ENCODE measurements around the gene ERCC5.

ERCC5 gene

DNA sequence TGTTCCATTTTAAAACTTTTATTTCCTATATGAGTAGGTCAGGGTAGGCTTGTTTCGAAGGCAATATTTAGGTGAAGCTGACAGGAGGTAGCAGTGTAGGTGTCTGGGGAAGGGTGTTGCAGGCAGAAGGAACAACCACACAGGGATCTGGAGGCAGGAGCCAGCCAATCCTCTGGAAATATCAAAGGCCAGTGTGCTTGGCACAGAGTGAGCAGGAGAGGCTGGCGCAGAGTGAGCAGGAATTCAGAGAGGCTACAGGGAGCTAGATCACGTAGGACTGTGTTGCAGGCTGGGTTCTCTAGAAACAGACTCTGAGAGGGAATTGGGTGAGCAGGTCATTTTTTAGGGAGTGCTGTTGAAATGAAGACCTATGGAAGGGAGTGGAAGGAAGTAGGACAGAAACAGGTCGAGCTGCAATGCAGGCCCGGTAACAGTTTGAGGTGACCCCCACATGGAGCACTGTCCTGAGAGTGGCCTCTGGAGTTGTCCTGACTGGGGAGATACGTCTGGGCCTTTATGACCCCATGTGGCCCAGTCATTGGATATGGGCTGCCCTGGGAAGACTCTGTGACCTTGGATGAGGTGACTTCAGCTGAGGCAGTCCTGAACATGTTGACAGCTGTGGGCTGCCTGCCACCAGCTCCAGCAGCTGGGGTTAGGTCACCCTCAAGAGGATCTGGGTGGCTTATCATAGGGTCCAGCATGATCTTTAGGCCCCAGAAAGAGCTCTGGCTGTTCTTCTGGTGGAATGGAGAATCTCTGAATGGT lies 51.7 kb downstream of the ERCC5 start:
- no peak for DNase-seq

GRCh38 chr13:102900193-102900608 lies 54.4 kb downstream of the ERCC5 start:
- DNase-seq = no peak

GRCh38 chr13:102901056-102901455 lies 55.2 kb downstream of the ERCC5 start:
- DNase-seq = no peak

DNA sequence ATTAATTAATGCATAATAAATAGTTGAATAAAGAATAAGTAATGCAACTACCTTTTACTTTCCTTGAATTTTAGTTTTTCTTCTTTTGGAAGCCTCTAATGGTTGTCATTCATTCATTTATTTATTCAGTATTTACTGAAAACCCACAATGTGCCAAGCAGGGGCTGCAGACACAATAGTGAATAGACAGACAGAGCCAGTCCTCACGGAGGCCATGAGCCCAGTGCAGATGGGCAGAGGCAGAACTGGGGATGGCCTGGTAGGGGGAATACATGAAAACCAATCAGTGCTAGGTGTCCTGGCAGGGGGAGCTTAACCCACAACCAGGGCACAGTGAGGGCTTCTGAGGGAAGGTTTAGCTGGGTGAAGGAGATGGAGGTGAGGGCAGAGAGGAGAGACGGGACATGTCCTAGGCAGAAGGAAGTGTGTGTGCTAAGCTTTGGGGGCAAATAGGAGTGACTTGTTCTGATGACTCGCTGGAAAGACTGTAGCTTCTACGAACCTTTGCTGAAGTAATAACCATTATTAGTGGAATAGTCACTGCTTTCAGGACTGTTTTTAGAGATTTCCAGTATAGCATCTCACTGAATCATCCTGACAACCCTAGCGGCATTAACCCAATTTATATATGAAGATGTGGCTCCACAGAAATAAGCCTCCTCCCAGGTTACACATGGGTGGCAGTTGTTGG lies 55.9 kb downstream of the ERCC5 start:
- DNase-seq = no peak

DNA sequence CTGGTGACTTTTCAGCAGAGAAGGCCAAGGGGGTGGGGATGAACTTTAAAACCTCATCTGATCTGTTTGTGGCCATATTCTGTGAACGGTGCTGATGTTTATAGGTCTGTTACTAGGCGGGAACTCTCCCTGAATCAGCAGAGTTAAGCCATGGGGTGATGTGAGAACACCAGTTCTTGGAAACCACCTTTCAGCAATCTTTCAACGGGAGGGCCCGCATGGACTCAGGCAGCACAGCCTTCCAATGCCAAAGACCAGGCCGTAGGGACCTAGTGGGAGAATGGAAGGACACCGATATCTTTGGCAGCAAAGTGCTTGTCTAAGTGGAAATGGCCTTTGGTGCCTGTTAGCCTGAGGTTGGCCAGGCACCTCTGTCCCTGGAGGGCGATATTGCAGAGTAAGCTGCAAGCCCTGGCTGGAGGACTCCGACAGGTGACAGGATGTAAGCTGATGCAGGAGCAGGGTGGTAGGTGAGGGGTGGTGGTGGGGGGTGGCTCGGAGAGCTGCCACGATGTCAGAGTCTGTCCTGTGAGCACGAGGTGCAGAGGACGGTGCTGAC lies 57.0 kb downstream of the ERCC5 start:
- DNase-seq = no peak

GRCh38 chr13:102903659-102904407 lies 58.0 kb downstream of the ERCC5 start:
- no peak for DNase-seq

DNA sequence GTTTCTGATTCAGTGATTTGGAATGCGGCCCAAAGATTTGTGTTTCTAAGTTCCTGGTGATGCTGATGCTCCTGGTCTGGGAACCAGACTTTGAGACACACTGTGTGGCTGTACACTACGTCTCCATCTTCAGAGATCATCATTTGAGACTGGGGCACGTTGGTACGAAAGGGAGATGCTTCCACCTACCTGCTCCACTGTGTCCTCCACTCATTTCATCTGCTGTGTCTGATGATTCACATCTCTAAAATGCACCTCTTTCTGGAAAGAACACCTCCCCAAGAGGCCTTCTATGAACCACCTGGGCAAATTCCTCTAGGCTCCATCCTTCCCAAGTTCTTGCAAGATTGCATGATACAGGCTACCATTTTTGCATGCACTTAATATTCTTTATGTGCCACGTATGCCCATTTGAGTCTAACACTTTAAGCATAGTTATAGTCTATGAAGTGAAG lies 58.6 kb downstream of the ERCC5 start:
- DNase-seq = no peak

DNA sequence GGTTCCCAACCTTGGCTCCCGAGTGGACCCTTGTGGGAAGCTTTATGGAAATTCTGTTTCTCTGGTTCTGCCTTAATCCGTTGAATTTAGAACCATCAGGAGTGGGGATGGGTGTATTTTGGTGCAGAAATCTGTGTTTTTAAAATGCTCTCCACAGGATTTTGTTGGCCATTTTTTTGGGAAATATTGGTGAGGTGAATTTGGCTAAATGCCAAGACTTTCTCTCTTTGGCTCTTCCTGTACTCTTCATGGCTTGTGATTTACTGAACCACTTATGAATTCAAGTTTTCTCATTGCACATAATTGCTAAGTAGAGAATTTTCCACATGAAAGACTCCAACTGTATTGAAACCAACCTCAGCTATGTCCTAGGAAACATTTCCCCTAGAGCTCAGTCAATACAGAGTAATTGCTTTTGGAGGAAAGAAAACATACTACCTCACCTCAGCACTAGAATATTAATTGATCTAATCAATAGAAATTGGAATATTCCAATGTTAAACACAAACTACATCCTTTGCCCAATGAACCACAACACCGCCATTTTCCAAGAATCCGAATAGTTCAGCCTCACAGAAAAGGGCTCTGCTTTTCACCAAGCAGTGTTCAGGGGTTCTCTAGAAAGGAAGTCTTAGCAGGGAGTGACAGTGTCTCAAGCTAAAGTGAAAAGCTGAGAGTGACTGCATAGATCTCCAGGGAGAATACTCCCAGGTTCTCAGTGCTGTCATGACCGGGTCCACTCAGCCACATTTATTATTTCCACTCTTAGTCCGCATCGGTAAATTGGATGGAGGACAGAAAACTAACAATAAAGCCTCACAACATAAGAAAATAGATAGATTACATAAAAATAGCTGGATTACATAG lies 60.3 kb downstream of the ERCC5 start:
- no peak for DNase-seq

DNA sequence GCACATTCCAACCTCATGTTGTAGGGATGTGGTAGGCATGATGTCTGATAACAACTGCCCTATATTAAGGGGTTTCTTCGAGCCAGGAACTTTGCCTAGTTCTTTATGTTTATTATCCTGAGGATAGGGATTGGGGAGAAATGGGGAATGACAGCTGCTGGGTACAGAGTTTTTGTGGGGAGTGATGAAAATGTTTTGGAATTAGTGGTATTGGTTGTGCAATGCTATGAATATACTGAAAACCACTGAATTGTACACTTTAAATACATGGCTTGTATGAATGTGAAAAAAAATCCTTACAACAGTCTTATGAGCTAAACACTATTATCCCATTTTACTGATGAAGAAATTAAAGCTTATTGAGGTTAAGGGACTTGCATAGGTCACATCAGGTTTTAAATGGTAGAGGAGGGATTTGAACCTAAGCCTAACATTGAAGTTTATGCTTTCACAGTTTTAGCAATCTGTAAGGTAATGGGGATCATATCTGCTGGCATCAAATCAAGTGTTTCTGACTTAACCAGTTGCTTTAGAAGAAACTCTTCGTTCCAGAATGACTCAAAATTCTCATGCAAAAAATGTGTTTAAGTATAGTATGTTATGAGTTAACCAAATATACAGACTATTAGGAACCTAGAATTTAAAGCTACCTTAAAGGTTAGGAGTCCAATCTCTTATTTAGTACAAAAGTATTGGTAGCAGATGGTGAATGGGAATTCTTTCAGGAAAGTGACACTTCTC lies 61.4 kb downstream of the ERCC5 start:
- no peak for DNase-seq

- DNase-seq = no peak
Measured at GRCh38 chr13:102907886-102908515, 62.2 kb downstream of the ERCC5 start.

GRCh38 chr13:102909971-102910370 lies 64.1 kb downstream of the ERCC5 start:
- DNase-seq = no peak

DNA sequence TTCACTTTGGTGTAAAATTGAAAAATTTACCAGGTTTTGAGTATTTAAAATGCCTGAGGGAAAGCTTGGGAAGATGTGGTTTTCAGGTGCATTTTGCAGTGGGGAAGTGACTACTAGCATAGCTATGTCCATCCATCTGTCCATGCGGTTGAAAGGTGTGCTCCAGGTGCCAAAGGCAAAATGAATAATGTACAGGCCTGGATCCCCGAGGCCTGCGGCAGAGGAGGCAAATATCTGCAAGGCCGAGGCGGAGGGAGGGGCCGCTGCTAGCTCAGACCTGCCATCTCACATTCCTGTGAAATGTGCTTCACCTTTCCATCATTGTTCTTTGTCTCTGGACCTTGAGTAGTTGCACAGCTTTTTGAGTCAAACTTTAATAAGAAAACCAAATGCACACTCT lies 65.5 kb downstream of the ERCC5 start:
- DNase-seq = no peak

- no peak for DNase-seq
Measured at GRCh38 chr13:102912599-102912998, 66.8 kb downstream of the ERCC5 start.

- no peak for DNase-seq
Measured at GRCh38 chr13:102913914-102914313, 68.1 kb downstream of the ERCC5 start.

- no peak for DNase-seq
Measured at GRCh38 chr13:102914339-102914930, 68.6 kb downstream of the ERCC5 start.

DNA sequence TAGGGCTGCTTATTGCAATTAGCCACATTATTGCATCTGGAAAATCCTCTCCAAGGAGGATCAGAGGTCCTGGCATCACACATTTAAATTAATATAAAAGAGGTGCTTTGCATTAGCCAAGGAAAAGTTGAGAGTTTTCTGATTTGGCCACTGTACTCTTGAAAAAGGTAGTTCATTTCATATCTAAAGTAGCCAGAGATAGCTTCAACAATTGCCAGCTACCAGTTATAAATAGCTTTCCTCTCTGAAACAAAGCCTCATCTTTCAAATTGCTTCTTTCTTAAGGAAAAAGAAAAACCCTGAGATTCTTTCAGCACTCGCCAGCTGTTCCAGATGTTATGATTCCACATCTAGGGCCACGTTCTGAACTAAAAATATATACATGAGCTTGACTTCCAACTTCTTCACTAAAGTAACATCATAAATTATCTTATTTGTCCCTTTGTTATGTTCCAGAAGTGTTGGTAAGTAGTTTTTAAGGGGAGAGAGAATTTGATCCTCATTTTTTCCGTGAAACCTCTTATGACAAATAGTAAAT lies 69.6 kb downstream of the ERCC5 start:
- no peak for DNase-seq

GRCh38 chr13:102917019-102917418 lies 71.2 kb downstream of the ERCC5 start:
- DNase-seq = no peak

- DNase-seq = no peak
Measured at GRCh38 chr13:102922184-102922583, 76.4 kb downstream of the ERCC5 start.
